HG02642 (cell line): Measurements from ENCODE around the gene EFNA2.

ENCODE experiments used
- ATAC-seq: cut with Tn5 transposase; IDR thresholded peaks from one replicate; pipeline ENCODE4 v1.9.1; 2021; ENCODE audit warnings: mild to moderate bottlenecking; ENCODE audit not compliant: unreplicated experiment, poor library complexity

The EFNA2 gene

GRCh38 chr19:1259206-1259875 is 26.3 kb upstream of the EFNA2 start:
- ATAC-seq = peak; percentile 25

GRCh38 chr19:1259876-1260748 is 25.6 kb upstream of the EFNA2 start:
- ATAC-seq = peak; percentile 4

- ATAC-seq = peak; percentile 66
Observed at GRCh38 chr19:1260749-1261537, 24.7 kb upstream of the EFNA2 start.

- ATAC-seq = no peak
Observed at GRCh38 chr19:1261538-1261797, 24.2 kb upstream of the EFNA2 start.

GRCh38 chr19:1261798-1262622 is 23.7 kb upstream of the EFNA2 start:
- ATAC-seq = no peak

- no peak for ATAC-seq
Observed at GRCh38 chr19:1262623-1263123, 23.0 kb upstream of the EFNA2 start.

- ATAC-seq = no peak
Observed at GRCh38 chr19:1263188-1263587, 22.5 kb upstream of the EFNA2 start.

GRCh38 chr19:1264801-1265614 is 20.7 kb upstream of the EFNA2 start:
- ATAC-seq = no peak

GRCh38 chr19:1265615-1266128 is 20.0 kb upstream of the EFNA2 start:
- ATAC-seq = no peak

GRCh38 chr19:1266129-1266915 is 19.4 kb upstream of the EFNA2 start:
- ATAC-seq = peak; percentile 27

GRCh38 chr19:1266916-1267476 is 18.7 kb upstream of the EFNA2 start:
- peak; percentile 24 for ATAC-seq

GRCh38 chr19:1267477-1268225 is 18.0 kb upstream of the EFNA2 start:
- no peak for ATAC-seq

GRCh38 chr19:1268226-1269064 is 17.2 kb upstream of the EFNA2 start:
- no peak for ATAC-seq

GRCh38 chr19:1269065-1269477 is 16.6 kb upstream of the EFNA2 start, which contains the start of gene CIRBP:
TSS of gene CIRBP (plus strand) at chr19:1269332. CDS start at chr19:1270934, 1,602 bp downstream.
- peak; percentile 64 for ATAC-seq

- peak; percentile 35 for ATAC-seq
Observed at GRCh38 chr19:1269478-1270212, 16.0 kb upstream of the EFNA2 start.
